NB4 (cell line): Measurements from ENCODE around the gene STXBP1.

Experiments used
- MYC ChIP-seq: IDR thresholded peaks from 2 replicates; pipeline ENCODE4 v1.6.1; 2011; ENCODE audit warnings: low read depth, low read length
- POLR2A ChIP-seq: IDR thresholded peaks from 2 replicates; pipeline ENCODE4 v1.6.1; 2011; ENCODE audit warnings: mild to moderate bottlenecking; ENCODE audit not compliant: insufficient read length; ENCODE audit errors: extremely low read depth
- TF ChIP-seq, protein P1 (sequence below): IDR thresholded peaks from one replicate; pipeline ENCODE4 v1.5.1; 2012; ENCODE audit warnings: low read depth, low read length
- TF ChIP-seq, protein P2 (sequence below): IDR thresholded peaks from 2 replicates; pipeline ENCODE4 v1.6.1; 2011; ENCODE audit warnings: low read depth, low read length

DNA sequence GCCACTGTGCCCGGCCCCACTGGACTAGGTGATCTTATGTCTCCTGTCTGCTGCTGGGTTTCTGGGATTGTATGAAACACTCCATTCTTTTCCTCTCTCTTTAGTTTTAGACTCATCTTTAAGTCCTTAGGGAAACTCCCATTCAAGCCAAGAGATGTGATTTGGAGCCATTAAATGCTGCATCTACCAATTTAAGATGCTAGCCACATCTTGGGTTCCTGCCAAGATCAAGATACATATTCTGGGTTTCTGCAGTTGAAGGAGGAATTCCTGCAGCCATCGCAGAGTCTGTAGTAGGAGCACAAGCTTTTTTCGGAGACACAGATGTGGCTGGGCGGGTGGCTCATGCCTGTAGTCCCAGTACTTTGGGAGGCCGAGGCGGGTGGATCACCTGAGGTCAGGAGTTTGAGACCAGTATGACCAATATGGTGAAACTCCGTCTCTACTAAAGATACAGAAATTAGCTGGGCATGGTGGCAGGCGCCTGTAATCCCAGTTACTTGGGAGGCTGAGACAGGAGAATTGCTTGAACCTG, 23.2 kb downstream of the STXBP1 start:
- TF ChIP-seq, protein P1, sequence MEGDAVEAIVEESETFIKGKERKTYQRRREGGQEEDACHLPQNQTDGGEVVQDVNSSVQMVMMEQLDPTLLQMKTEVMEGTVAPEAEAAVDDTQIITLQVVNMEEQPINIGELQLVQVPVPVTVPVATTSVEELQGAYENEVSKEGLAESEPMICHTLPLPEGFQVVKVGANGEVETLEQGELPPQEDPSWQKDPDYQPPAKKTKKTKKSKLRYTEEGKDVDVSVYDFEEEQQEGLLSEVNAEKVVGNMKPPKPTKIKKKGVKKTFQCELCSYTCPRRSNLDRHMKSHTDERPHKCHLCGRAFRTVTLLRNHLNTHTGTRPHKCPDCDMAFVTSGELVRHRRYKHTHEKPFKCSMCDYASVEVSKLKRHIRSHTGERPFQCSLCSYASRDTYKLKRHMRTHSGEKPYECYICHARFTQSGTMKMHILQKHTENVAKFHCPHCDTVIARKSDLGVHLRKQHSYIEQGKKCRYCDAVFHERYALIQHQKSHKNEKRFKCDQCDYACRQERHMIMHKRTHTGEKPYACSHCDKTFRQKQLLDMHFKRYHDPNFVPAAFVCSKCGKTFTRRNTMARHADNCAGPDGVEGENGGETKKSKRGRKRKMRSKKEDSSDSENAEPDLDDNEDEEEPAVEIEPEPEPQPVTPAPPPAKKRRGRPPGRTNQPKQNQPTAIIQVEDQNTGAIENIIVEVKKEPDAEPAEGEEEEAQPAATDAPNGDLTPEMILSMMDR = no peak
- TF ChIP-seq, protein P2, sequence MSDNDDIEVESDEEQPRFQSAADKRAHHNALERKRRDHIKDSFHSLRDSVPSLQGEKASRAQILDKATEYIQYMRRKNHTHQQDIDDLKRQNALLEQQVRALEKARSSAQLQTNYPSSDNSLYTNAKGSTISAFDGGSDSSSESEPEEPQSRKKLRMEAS = no peak
- TF ChIP-seq POLR2A (no peak), MYC (no peak)
